Right lobe of liver (tissue), 6 donors: Measurements from ENCODE around the gene ABCG2. TPM values are rescaled to one million over a fixed set of nuclear protein-coding genes. Genes with fewer than 3 reads are reported as not detected.

Experiments
- ATAC-seq, 4 donors: fragments of 200-7000 bp; cut with Tn5 transposase; one replicate each; pipeline ENCODE4 v1.9.1; 2020; ENCODE audit warnings: mild to moderate bottlenecking in 4 of 4, moderate library complexity in 4 of 4
- DNase-seq, 3 donors: peaks; one replicate each; pipeline ENCODE4 v3.0.0-alpha.2; 2020
- H3K27ac ChIP-seq, 3 donors: fragments of 200-600 bp; one replicate each; pipeline ENCODE4 v1.8.0; 2022
- H3K27me3 ChIP-seq, 2 donors: fragments of 200-600 bp; one replicate each; pipeline ENCODE4 v1.8.0; 2022
- H3K36me3 ChIP-seq, 4 donors: fragments of 200-600 bp; sonication (generic) in 1 of 4; one replicate each; pipeline versions ENCODE4 v1.5.1 to v1.8.0; 2017 to 2022; ENCODE audit warnings: control low read depth in 1 of 4
- H3K4me1 ChIP-seq, 4 donors: fragments of 200-600 bp; sonication (generic) in 1 of 4; one replicate each; pipeline versions ENCODE4 v1.5.1 to v1.8.0; 2017 to 2022; ENCODE audit warnings: control low read depth in 1 of 4
- H3K4me3 ChIP-seq, 3 donors: fragments of 200-600 bp; one replicate each; pipeline ENCODE4 v1.8.0; 2022
- H3K9me3 ChIP-seq, 4 donors: fragments of 200-600 bp; sonication (generic) in 1 of 4; one replicate each; pipeline versions ENCODE4 v1.5.1 to v1.8.0; 2017 to 2022; ENCODE audit warnings: control low read depth in 1 of 4
- CTCF ChIP-seq, 4 donors: fragments of 200-600 bp in 3 of 4; fragments of 450-650 bp in 1 of 4; IDR thresholded peaks; one replicate each; pipeline versions ENCODE4 v1.5.1 to v1.8.0; 2016 to 2022; ENCODE audit warnings: antibody characterized with exemption in 4 of 4, mild to moderate bottlenecking in 2 of 4
- POLR2A ChIP-seq: fragments of 450-650 bp; IDR thresholded peaks from one replicate; pipeline ENCODE4 v1.6.1; 2017; ENCODE audit warnings: antibody characterized with exemption, mild to moderate bottlenecking
- WGBS: methylation state at CpG from one replicate; pipeline ENCODE4 v1.1.6; 2018; ENCODE audit warnings: low coverage, low lambda C conversion rate; ENCODE audit not compliant: insufficient coverage; ENCODE audit errors: missing lambda C conversion rate; 5-methylcytosine and 5-hydroxymethylcytosine counted together
- intact Hi-C, 2 donors: fragments of 100-400 bp; cut with DNase I; formaldehyde crosslinking; loops; one replicate each; pipeline versions ENCODE4 v1.11.2 to v1.14.1; 2022
- total RNA-seq, 6 experiments: library from RNA; depleted of rRNA in 2 of 6; stranded (reverse); fragments of >200 nt in 2 of 6; fragmentation: NEBNext Ultra II Directional in 3 of 6; extraction: Animal tissue kit (Norgen Biotek cat#: 25700) in 3 of 6; gene quantifications; one replicate each; pipeline versions ENCODE4 v1.1.0 to v1.2.4, GENCODE V29; 2016 to 2023
- donor health status: DM: no; HTN: yes; CAD: no.
- donor health status: DM: no; HTN: no; CAD: no.
- donor health status: DM: no; HTN: no; CAD: no.
- donor health status: DM: no; HTN: yes; CAD: no.
- donor health status: DM: no; HTN: yes; CAD: no.

ABCG2 gene
- total RNA-seq, 6 experiments from 2014 or later = 6.4 to 11.4 (median 8.1) TPM

DNA sequence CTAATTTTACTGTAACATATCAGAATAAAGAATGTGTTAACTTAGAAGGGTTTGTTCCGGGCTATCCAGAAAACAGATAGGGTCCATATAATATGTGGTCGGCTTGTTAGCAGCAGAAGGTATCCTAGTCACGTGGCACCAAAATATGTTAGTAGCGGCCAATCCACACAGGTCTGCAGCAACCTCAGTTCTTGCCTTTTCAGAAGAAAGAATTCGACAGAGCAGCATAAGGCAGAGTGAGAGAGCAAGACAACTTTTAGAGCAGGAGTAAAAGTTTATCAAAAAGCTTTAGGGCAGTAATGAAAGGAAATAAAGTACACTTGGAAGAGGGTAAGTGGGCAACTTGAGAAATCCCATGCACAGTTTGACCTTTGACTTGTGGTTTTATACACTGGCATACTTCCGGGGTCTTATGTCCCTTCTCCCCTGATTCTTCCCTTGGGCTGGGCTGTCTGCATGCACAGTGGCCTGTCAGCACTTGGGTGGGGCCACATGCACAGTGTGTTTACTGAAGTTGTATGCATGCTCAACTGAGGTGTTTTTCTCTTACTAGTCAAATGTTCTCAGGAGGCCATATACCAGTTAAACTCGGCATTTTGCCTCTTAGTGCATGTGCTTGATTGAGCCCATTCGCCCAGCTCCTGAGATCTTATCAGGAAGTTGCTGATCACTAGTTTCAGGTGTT is 37.0 kb upstream of the ABCG2 start:
- Histone ChIP-seq H3K27ac (no peak overlapping the region), H3K4me3 (no peak overlapping the region), H3K4me1 (no peaks in the 10 kb centered on the region), H3K27me3 (no peaks in the 10 kb centered on the region), H3K36me3 (no peaks in the 10 kb centered on the region), H3K9me3 (no peaks in the 10 kb centered on the region)
- WGBS = 85% methylated on average over 6 of the region's 8 CpGs
- DNase-seq = no peak
- intact Hi-C loops = no loop called here
- TF ChIP-seq POLR2A (no peak), CTCF (IDR thresholded peaks at IDR 0.05) (no peak)
- no peak for ATAC-seq

GRCh38 chr4:88191404-88191803 is 33.0 kb upstream of the ABCG2 start:
- intact Hi-C loops = no loop called here
- WGBS = 62% methylated on average over 3 of the region's 3 CpGs
- Histone ChIP-seq H3K4me3 (no peak overlapping the region), H3K4me1 (no peaks in the 10 kb centered on the region), H3K9me3 (no peaks in the 10 kb centered on the region), H3K27me3 (no peaks in the 10 kb centered on the region), H3K36me3 (no peaks in the 10 kb centered on the region), H3K27ac (no peak overlapping the region)
- ATAC-seq (no peak), DNase-seq (no peak)
- TF ChIP-seq CTCF (IDR thresholded peaks at IDR 0.05) (no peak), POLR2A (no peak)

DNA sequence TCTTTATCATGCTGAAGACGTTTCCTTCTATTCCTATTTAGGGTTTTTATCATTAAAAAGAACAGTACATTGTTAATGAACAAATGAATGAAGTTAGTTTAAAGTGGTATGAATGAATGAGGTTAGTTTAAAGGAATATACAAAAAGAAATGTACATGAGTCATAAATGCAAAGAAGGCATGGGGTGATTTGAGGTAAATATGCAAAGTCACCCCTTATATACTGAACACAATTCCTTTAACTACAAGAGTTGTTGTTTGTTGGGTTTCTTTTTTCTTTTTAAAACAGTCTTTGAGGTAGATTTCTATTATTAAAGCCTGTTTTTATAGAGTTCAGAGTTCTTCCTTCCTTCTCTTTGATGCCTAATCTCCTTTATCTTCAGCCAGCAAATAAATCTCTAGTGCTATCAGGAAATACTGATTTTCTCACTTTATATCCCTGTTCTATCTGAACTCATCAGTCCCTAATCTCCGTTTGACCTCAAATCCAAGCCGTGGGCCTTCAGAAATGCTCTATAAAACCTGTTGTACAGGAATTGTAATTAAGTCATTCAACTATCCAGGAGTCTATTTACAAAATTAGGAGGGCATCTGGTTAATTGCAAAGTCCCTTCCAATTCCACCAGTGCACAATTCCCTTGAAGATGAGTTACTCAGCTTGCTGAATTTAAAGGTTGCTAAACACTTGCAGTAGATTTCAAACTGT is 31.6 kb upstream of the ABCG2 start:
- WGBS = 65% methylated on average over 3 of the region's 3 CpGs
- Histone ChIP-seq H3K9me3 (no peaks in the 10 kb centered on the region), H3K36me3 (no peaks in the 10 kb centered on the region), H3K4me1 (no peaks in the 10 kb centered on the region), H3K27ac (no peak overlapping the region), H3K4me3 (no peak overlapping the region), H3K27me3 (no peaks in the 10 kb centered on the region)
- TF ChIP-seq CTCF (IDR thresholded peaks at IDR 0.05) (no peak), POLR2A (no peak)
- ATAC-seq = no peak
- intact Hi-C loops = no loop called here
- DNase-seq = no peak

DNA sequence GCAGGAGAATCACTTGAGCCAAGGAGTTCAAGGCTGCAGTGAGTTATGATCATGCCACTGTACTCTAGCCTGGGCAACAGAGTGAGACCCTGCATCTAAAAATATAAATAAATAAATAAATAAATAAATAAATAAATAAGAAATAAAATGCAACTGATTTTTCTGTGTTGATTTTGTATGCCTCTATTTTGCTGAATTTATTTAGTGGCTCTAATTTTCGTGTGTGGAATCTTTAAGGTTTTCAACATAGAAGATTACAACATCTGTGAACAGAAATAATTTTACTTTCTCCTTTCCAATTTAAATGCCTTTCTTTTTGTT is 30.9 kb upstream of the ABCG2 start:
- no peaks in the 10 kb centered on the region for H3K36me3 ChIP-seq
- H3K27ac ChIP-seq = no peak overlapping the region
- H3K9me3 ChIP-seq = no peaks in the 10 kb centered on the region
- DNase-seq = no peak
- intact Hi-C loops = no loop called here
- TF ChIP-seq CTCF (IDR thresholded peaks at IDR 0.05) = no peak
- no peak for TF ChIP-seq POLR2A
- H3K27me3 ChIP-seq = no peaks in the 10 kb centered on the region
- no peak overlapping the region for H3K4me3 ChIP-seq
- H3K4me1 ChIP-seq = no peaks in the 10 kb centered on the region
- no peak for ATAC-seq
- WGBS = 93% methylated on average over 1 of the region's 1 CpG
